Osteocyte (in vitro differentiated cells): Measurements from ENCODE around the gene UCN3. TPM values are rescaled to one million over a fixed set of nuclear protein-coding genes. Genes with fewer than 3 reads are reported as not detected.

Experiments
- total RNA-seq: library from RNA; stranded (reverse); gene quantifications from 2 replicates; pipeline ENCODE4 v1.2.1, GENCODE V29; 2021

Gene UCN3
- total RNA-seq, 1 donor from 2014 or later = not detected

Other genes with a start within 250 kb of the UCN3 start
- not detected in 2 replicates for gene AKR1C8, start 179.8 kb upstream of the UCN3 start, total RNA-seq
- not detected in 2 replicates for gene AKR1C4, start 168.1 kb upstream of the UCN3 start, total RNA-seq
- not detected in 2 replicates for gene TUBAL3, start 39.9 kb downstream of the UCN3 start, total RNA-seq
- gene NET1, start 47.6 kb downstream of the UCN3 start, total RNA-seq = 11.3 and 14.5 TPM in 2 replicates
- gene CALML5, start 134.6 kb downstream of the UCN3 start, total RNA-seq = not detected in 2 replicates
- gene CALML3, start 160.0 kb downstream of the UCN3 start, total RNA-seq = not detected in 2 replicates